Keratinocyte (primary cell): Measurements from ENCODE around the gene B3GNT9. TPM values are rescaled to one million over a fixed set of nuclear protein-coding genes. Genes with fewer than 3 reads are reported as not detected.

Experiments used
- DNase-seq: peaks from one replicate; pipeline ENCODE4 v3.0.0-alpha.2; 2011; ENCODE audit warnings: low read depth, missing footprints, low spot score
- FAIRE-seq: peaks from 2 replicates; lab custom pipeline; 2011; peaks lifted over from hg19 to GRCh38; lab: Jason Lieb, UNC
- H2AFZ ChIP-seq: 2 replicates; pipeline ENCODE4 v1.6.0; 2012; ENCODE audit warnings: low read length, control low read depth, inconsistent platforms; ENCODE audit not compliant: control insufficient read depth
- H3K27ac ChIP-seq: 2 replicates; pipeline ENCODE4 v1.5.1; 2011; ENCODE audit warnings: low read length; ENCODE audit not compliant: control insufficient read depth, insufficient read depth
- H3K27me3 ChIP-seq: 3 replicates; pipeline ENCODE4 v1.6.0; 2011; ENCODE audit warnings: low read length; ENCODE audit not compliant: control insufficient read depth, insufficient read depth; ENCODE audit errors: extremely low read depth
- H3K36me3 ChIP-seq, 2 experiments: 2 replicates in 1 of 2; 3 replicates in 1 of 2; pipeline ENCODE4 v1.5.1; 2011; ENCODE audit warnings: low read length in 2 of 2, mild to moderate bottlenecking in 1 of 2; ENCODE audit not compliant: control insufficient read depth in 2 of 2, insufficient read depth in 2 of 2; ENCODE audit errors: extremely low read depth in 1 of 2
- H3K4me1 ChIP-seq: 3 replicates; pipeline ENCODE4 v1.5.1; 2011; ENCODE audit warnings: low read length; ENCODE audit not compliant: control insufficient read depth, insufficient read depth; ENCODE audit errors: extremely low read depth
- H3K4me2 ChIP-seq: 3 replicates; pipeline ENCODE4 v1.6.0; 2011; ENCODE audit warnings: low read depth, low read length; ENCODE audit not compliant: control insufficient read depth, insufficient read depth; ENCODE audit errors: extremely low read depth
- H3K4me3 ChIP-seq, 3 experiments: fragments of 200-600 bp in 1 of 3; sonication (generic) in 1 of 3; 2 replicates in 2 of 3; 3 replicates in 1 of 3; pipeline ENCODE4 v1.5.1; 2011 to 2016; ENCODE audit warnings: low read length in 3 of 3, mild to moderate bottlenecking in 3 of 3, control low read depth in 2 of 3, inconsistent platforms in 1 of 3, low read depth in 1 of 3, mixed read lengths in 1 of 3, mixed run types in 1 of 3, moderate library complexity in 1 of 3; ENCODE audit not compliant: control insufficient read depth in 2 of 3, insufficient read depth in 2 of 3; ENCODE audit errors: extremely low read depth in 1 of 3
- H3K79me2 ChIP-seq: 2 replicates; pipeline ENCODE4 v1.6.0; 2012; ENCODE audit warnings: low read length; ENCODE audit not compliant: control insufficient read depth, insufficient read depth
- H3K9ac ChIP-seq: 3 replicates; pipeline ENCODE4 v1.6.0; 2011; ENCODE audit warnings: low read length; ENCODE audit not compliant: control insufficient read depth, insufficient read depth; ENCODE audit errors: extremely low read depth
- H3K9me1 ChIP-seq: 3 replicates; pipeline ENCODE4 v1.6.0; 2011; ENCODE audit warnings: low read length; ENCODE audit not compliant: control insufficient read depth, insufficient read depth; ENCODE audit errors: extremely low read depth
- H3K9me3 ChIP-seq: 2 replicates; pipeline ENCODE4 v1.5.1; 2012; ENCODE audit warnings: low read depth, low read length; ENCODE audit not compliant: control insufficient read depth
- H4K20me1 ChIP-seq: 3 replicates; pipeline ENCODE4 v1.6.0; 2011; ENCODE audit warnings: low read length; ENCODE audit not compliant: control insufficient read depth, insufficient read depth; ENCODE audit errors: extremely low read depth
- CTCF ChIP-seq, 3 experiments: IDR thresholded peaks in 1 of 3; conservative IDR thresholded peaks in 1 of 3; optimal IDR thresholded peaks in 1 of 3; 2 replicates in 2 of 3; 3 replicates in 1 of 3; pipeline versions ENCODE3 to v1.5.1; 2011; ENCODE audit warnings: low read length in 3 of 3, mild to moderate bottlenecking in 3 of 3, moderate library complexity in 2 of 3, control low read depth in 1 of 3, inconsistent platforms in 1 of 3; ENCODE audit not compliant: insufficient read depth in 2 of 3; ENCODE audit errors: extremely low read depth in 1 of 3
- EZH2 ChIP-seq: IDR thresholded peaks from one replicate; pipeline ENCODE4 v1.6.1; 2012; ENCODE audit warnings: inconsistent platforms, mild to moderate bottlenecking, low read length, moderate library complexity
- dilution Hi-C: fragments of 300-500 bp; cut with MboI; formaldehyde crosslinking; loops from one replicate; pipeline ENCODE4 v1.7.0; 2020; ENCODE audit warnings: low sequenced_read_pairs; ENCODE audit not compliant: extremely low pct_ligation_motif_present
- polyA plus RNA-seq, 5 experiments: library from polyadenylated mRNA; depleted of rRNA in 3 of 5; stranded (reverse) in 3 of 5; stranded (forward) in 1 of 5; unstranded in 1 of 5; fragments of >200 nt; gene quantifications; 1 replicate in 1 of 5; 2 replicates in 3 of 5; 3 replicates in 1 of 5; pipeline versions ENCODE4 v1.2.1 to v1.2.3, GENCODE V29; 2011 to 2012; ENCODE audit warnings: missing spikeins in 2 of 5, low read depth in 1 of 5, low replicate concordance in 1 of 5

Gene B3GNT9
- polyA plus RNA-seq, 1 donor (not counting 4 experiments of a cell fraction or from before 2014, with no cell fraction given), result 2.6 TPM

- H3K4me3 ChIP-seq, result no peak overlapping the region
- H2AFZ ChIP-seq, result no peak overlapping the region
- H4K20me1 ChIP-seq, result no peaks in the 10 kb centered on the region
- H3K9me1 ChIP-seq, result peaks cover 2% of the 10 kb centered on the region
- dilution Hi-C loops, result no loop called here
- TF ChIP-seq CTCF (optimal IDR thresholded peaks at IDR 0.05 in 1 of 3, IDR thresholded peaks at IDR 0.05 in 1 of 3, conservative IDR thresholded peaks at IDR 0.05 in 1 of 3; ENCODE audit: extremely low read depth in 1 of 3, insufficient read depth in 2 of 3, low read length in 3 of 3), result no peak
- TF ChIP-seq EZH2, result no peak
- H3K36me3 ChIP-seq, result no peaks in the 10 kb centered on the region
- H3K27me3 ChIP-seq, result no peaks in the 10 kb centered on the region
- no peaks in the 10 kb centered on the region for H3K9me3 ChIP-seq
- no peak overlapping the region for H3K9ac ChIP-seq
- DNase-seq (no peak), FAIRE-seq (no peak)
- H3K4me2 ChIP-seq, result no peak overlapping the region
- peaks cover 34% of the 10 kb centered on the region for H3K79me2 ChIP-seq
- H3K27ac ChIP-seq, result no peak overlapping the region
- H3K4me1 ChIP-seq, result peaks cover 33% of the 10 kb centered on the region
Observed at GRCh38 chr16:67108489-67108888, 42.3 kb downstream of the B3GNT9 start.

GRCh38 chr16:67105881-67106280, 44.9 kb downstream of the B3GNT9 start:
- no peak overlapping the region for H3K27ac ChIP-seq
- DNase-seq (no peak), FAIRE-seq (no peak)
- H2AFZ ChIP-seq, result no peak overlapping the region
- no peak overlapping the region for H3K9ac ChIP-seq
- TF ChIP-seq CTCF (optimal IDR thresholded peaks at IDR 0.05 in 1 of 3, IDR thresholded peaks at IDR 0.05 in 1 of 3, conservative IDR thresholded peaks at IDR 0.05 in 1 of 3; ENCODE audit: extremely low read depth in 1 of 3, insufficient read depth in 2 of 3, low read length in 3 of 3), result no peak
- no peak for TF ChIP-seq EZH2
- peaks cover 11% of the 10 kb centered on the region for H3K79me2 ChIP-seq
- H3K36me3 ChIP-seq, result peaks cover 0 to 2% of the 10 kb centered on the region in 2 experiments
- H3K27me3 ChIP-seq, result no peaks in the 10 kb centered on the region
- no peak overlapping the region for H3K4me3 ChIP-seq
- peaks cover 19% of the 10 kb centered on the region for H3K4me1 ChIP-seq
- dilution Hi-C loops, result no loop called here
- H3K9me1 ChIP-seq, result peaks cover 2% of the 10 kb centered on the region
- no peaks in the 10 kb centered on the region for H4K20me1 ChIP-seq
- no peaks in the 10 kb centered on the region for H3K9me3 ChIP-seq
- peak overlapping the region; percentile 32 for H3K4me2 ChIP-seq
